Right atrium auricular region (tissue), 2 donors: ENCODE data around the gene WDR20. TPM values are rescaled to one million over a fixed set of nuclear protein-coding genes. Genes with fewer than 3 reads are reported as not detected.

Experiments used
- DNase-seq: peaks from one replicate; pipeline ENCODE4 v3.0.0-alpha.2; 2019; ENCODE audit warnings: low spot score
- H3K27ac ChIP-seq, 2 donors: fragments of 200-600 bp; sonication (generic); 1 replicate in 1 of 2; 2 replicates in 1 of 2; pipeline ENCODE4 v1.5.1; 2016 to 2019
- H3K27me3 ChIP-seq, 2 donors: fragments of 200-600 bp; sonication (generic); one replicate each; pipeline versions ENCODE4 v1.5.1 to v1.6.0; 2017 to 2019
- H3K36me3 ChIP-seq: fragments of 200-600 bp; sonication (generic); one replicate; pipeline ENCODE4 v1.5.1; 2016
- H3K4me1 ChIP-seq, 2 donors: fragments of 200-600 bp; sonication (generic); one replicate each; pipeline versions ENCODE4 v1.5.1 to v1.6.0; 2017 to 2019
- H3K4me3 ChIP-seq, 2 donors: fragments of 200-600 bp; sonication (generic); 1 replicate in 1 of 2; 2 replicates in 1 of 2; pipeline ENCODE4 v1.5.1; 2017 to 2019; ENCODE audit warnings: mild to moderate bottlenecking in 1 of 2, moderate library complexity in 1 of 2
- H3K9me3 ChIP-seq, 2 donors: fragments of 200-600 bp; sonication (generic); one replicate each; pipeline ENCODE4 v1.5.1; 2019
- total RNA-seq, 2 donors: library from RNA; depleted of rRNA; stranded (reverse); fragments of >200 nt; gene quantifications; one replicate each; pipeline ENCODE4 v1.1.0, GENCODE V29; 2016
- TF ChIP-seq, protein P1 (sequence below), 2 donors: fragments of 200-600 bp; sonication (generic); IDR thresholded peaks; one replicate each; pipeline ENCODE4 v1.5.1; 2019; ENCODE audit warnings: antibody characterized with exemption in 2 of 2

Gene WDR20
- total RNA-seq, 2 donors from 2014 or later, result 16.0 to 20.1 TPM

DNA sequence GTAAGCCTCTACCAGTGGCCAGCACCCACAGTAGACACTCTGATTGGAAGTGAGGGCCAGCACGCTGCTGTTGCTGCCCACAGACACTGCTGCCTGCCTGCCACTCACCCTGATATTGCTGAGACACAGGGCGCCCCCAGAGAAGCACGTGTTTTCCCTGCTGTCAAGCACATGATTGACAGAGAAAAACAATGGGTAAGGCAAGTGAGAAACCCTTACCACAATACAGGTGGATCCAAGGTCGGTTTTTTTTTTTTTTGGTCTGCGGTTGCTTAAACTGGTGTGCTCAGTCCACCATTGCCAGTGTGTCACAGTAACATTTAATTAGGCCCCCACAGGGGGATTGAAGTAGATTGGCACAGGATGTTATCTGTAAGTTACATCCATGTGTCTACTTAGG, 65.9 kb downstream of the WDR20 start:
- no peak overlapping the region for H3K4me3 ChIP-seq
- peaks cover 18% of the 10 kb centered on the region for H3K36me3 ChIP-seq
- DNase-seq, result no peak
- no peaks in the 10 kb centered on the region for H3K9me3 ChIP-seq
- H3K27ac ChIP-seq, result no peak overlapping the region
- H3K27me3 ChIP-seq, result no peaks in the 10 kb centered on the region
- H3K4me1 ChIP-seq, result peaks cover 0 to 6% of the 10 kb centered on the region in 2 donors
- TF ChIP-seq, protein P1, sequence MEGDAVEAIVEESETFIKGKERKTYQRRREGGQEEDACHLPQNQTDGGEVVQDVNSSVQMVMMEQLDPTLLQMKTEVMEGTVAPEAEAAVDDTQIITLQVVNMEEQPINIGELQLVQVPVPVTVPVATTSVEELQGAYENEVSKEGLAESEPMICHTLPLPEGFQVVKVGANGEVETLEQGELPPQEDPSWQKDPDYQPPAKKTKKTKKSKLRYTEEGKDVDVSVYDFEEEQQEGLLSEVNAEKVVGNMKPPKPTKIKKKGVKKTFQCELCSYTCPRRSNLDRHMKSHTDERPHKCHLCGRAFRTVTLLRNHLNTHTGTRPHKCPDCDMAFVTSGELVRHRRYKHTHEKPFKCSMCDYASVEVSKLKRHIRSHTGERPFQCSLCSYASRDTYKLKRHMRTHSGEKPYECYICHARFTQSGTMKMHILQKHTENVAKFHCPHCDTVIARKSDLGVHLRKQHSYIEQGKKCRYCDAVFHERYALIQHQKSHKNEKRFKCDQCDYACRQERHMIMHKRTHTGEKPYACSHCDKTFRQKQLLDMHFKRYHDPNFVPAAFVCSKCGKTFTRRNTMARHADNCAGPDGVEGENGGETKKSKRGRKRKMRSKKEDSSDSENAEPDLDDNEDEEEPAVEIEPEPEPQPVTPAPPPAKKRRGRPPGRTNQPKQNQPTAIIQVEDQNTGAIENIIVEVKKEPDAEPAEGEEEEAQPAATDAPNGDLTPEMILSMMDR (IDR thresholded peaks at IDR 0.05), result no peak

- no peak for DNase-seq
- H3K4me3 ChIP-seq, result no peak overlapping the region
- H3K27ac ChIP-seq, result no peak overlapping the region
- H3K9me3 ChIP-seq, result no peaks in the 10 kb centered on the region
- no peaks in the 10 kb centered on the region for H3K27me3 ChIP-seq
- peaks cover 25% of the 10 kb centered on the region for H3K36me3 ChIP-seq
- H3K4me1 ChIP-seq, result peaks cover 0 to 6% of the 10 kb centered on the region in 2 donors
- TF ChIP-seq, protein P1 (IDR thresholded peaks at IDR 0.05), result no peak
These were observed 67.2 kb downstream of the WDR20 start for GRCh38 chr14:102206918-102207317.

- H3K27ac ChIP-seq, result no peak overlapping the region
- no peak overlapping the region for H3K4me3 ChIP-seq
- H3K27me3 ChIP-seq, result no peaks in the 10 kb centered on the region
- DNase-seq, result no peak
- TF ChIP-seq, protein P1 (IDR thresholded peaks at IDR 0.05), result no peak
- no peaks in the 10 kb centered on the region for H3K9me3 ChIP-seq
- H3K36me3 ChIP-seq, result peaks cover 25% of the 10 kb centered on the region
- peaks cover 0 to 6% of the 10 kb centered on the region in 2 donors for H3K4me1 ChIP-seq
These were observed 68.2 kb downstream of the WDR20 start for GRCh38 chr14:102207831-102208365.

- Histone ChIP-seq H3K4me1 (peaks cover 0 to 6% of the 10 kb centered on the region in 2 donors), H3K9me3 (no peaks in the 10 kb centered on the region), H3K27ac (peak overlapping the region; percentile 13 to 50), H3K4me3 (no peak overlapping the region), H3K27me3 (no peaks in the 10 kb centered on the region), H3K36me3 (peaks cover 25% of the 10 kb centered on the region)
- DNase-seq, result no peak
- TF ChIP-seq, protein P1 (IDR thresholded peaks at IDR 0.05), result no peak
These were observed 69.0 kb downstream of the WDR20 start for GRCh38 chr14:102208741-102209140.

DNA sequence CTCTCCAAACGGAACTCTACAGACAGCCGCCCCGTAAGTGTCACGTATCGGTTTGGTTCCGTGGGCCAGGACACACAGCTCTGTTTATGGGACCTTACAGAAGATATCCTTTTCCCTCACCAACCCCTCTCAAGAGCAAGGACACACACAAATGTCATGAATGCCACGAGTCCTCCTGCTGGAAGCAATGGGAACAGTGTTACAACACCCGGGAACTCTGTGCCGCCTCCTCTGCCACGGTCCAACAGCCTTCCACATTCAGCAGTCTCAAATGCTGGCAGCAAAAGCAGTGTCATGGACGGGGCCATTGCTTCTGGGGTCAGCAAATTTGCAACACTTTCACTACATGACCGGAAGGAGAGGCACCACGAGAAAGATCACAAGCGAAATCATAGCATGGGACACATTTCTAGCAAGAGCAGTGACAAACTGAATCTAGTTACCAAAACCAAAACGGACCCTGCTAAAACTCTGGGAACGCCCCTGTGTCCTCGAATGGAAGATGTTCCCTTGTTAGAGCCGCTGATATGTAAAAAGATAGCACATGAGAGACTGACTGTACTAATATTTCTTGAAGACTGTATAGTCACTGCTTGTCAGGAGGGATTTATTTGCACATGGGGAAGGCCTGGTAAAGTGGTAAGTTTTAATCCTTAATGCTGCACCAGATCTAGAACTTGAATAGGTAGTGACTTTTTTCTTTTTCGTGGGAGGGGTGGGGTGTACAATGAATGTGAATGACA, 69.7 kb downstream of the WDR20 start:
- Histone ChIP-seq H3K36me3 (peaks cover 25% of the 10 kb centered on the region), H3K4me3 (no peak overlapping the region), H3K4me1 (peaks cover 0 to 6% of the 10 kb centered on the region in 2 donors), H3K9me3 (no peaks in the 10 kb centered on the region), H3K27ac (peak overlapping the region; percentile 13 to 50), H3K27me3 (no peaks in the 10 kb centered on the region)
- no peak for DNase-seq
- TF ChIP-seq, protein P1 (IDR thresholded peaks at IDR 0.05), result peak in 1 of 2 donors; percentile 44
